Right lobe of liver (tissue), 4 donors: ENCODE data around the gene CLCN3.

Experiments
- CTCF ChIP-seq, 4 donors: fragments of 200-600 bp in 3 of 4; fragments of 450-650 bp in 1 of 4; IDR thresholded peaks; one replicate each; pipeline versions ENCODE4 v1.5.1 to v1.8.0; 2016 to 2022; ENCODE audit warnings: antibody characterized with exemption in 4 of 4, mild to moderate bottlenecking in 2 of 4
- POLR2A ChIP-seq: fragments of 450-650 bp; IDR thresholded peaks from one replicate; pipeline ENCODE4 v1.6.1; 2017; ENCODE audit warnings: antibody characterized with exemption, mild to moderate bottlenecking
- donor health status: DM: no; HTN: no; CAD: no.
- donor health status: DM: no; HTN: no; CAD: no.
- donor health status: DM: no; HTN: yes; CAD: no.

GRCh38 chr4:169720529-169720928, 100.2 kb downstream of the CLCN3 start:
- TF ChIP-seq CTCF (IDR thresholded peaks at IDR 0.05) (no peak), POLR2A (no peak)
